Mammary epithelial cell (primary cell): ENCODE results near the gene XYLT1.

Experiments used
- CTCF ChIP-seq, 2 donors: IDR thresholded peaks in 1 of 2; conservative IDR thresholded peaks in 1 of 2; 2 replicates each; pipeline ENCODE4 v1.5.1; 2011 to 2012; ENCODE audit warnings: inconsistent platforms in 2 of 2, low read length in 2 of 2, mild to moderate bottlenecking in 2 of 2, control low read depth in 1 of 2, low read depth in 1 of 2; ENCODE audit not compliant: insufficient read depth in 1 of 2; ENCODE audit errors: extremely low read depth in 1 of 2
- EZH2 ChIP-seq: IDR thresholded peaks from 2 replicates; pipeline ENCODE4 v1.6.1; 2012; ENCODE audit warnings: low read length, inconsistent platforms, borderline replicate concordance

GRCh38 chr16:17450291-17450690 is 20.5 kb downstream of the XYLT1 start:
- TF ChIP-seq CTCF (conservative IDR thresholded peaks at IDR 0.05 in 1 of 2, IDR thresholded peaks at IDR 0.05 in 1 of 2; ENCODE audit: extremely low read depth in 1 of 2, insufficient read depth in 1 of 2, low read depth in 1 of 2, low read length in 2 of 2) (no peak), EZH2 (no peak)
